ENCODE results near the gene COLQ.

DNA sequence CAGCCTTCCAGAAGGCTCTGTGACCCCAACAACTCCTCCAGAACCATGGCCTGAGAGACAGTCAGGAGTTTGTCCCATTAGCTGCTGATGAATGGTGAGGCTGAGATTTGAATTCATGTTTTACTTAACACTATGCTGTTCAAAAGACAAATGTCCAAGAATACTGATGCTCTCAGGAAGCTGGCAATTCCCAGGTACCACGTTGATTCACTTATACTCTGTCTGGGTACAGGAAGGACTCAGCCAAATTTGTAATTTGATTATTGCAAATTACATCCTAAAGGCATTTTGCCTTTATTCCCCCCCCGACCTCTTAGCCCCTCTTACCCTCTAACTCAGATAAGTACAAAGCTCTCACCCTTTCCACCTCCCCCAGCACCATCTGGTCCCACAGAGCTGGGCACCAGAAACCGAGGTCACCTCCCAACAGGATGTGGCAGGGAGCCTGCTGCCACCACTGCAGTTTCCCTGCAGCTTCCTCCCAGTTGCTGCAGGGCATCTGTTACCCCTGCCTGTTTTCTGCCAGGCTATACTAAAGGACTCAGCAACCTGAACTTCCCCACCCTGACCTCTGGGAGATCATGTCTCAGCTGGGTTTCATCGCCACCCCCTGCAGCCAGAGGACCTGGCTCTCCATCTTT is 60.5 kb downstream of the COLQ start:
- TF ChIP-seq, protein P1, sequence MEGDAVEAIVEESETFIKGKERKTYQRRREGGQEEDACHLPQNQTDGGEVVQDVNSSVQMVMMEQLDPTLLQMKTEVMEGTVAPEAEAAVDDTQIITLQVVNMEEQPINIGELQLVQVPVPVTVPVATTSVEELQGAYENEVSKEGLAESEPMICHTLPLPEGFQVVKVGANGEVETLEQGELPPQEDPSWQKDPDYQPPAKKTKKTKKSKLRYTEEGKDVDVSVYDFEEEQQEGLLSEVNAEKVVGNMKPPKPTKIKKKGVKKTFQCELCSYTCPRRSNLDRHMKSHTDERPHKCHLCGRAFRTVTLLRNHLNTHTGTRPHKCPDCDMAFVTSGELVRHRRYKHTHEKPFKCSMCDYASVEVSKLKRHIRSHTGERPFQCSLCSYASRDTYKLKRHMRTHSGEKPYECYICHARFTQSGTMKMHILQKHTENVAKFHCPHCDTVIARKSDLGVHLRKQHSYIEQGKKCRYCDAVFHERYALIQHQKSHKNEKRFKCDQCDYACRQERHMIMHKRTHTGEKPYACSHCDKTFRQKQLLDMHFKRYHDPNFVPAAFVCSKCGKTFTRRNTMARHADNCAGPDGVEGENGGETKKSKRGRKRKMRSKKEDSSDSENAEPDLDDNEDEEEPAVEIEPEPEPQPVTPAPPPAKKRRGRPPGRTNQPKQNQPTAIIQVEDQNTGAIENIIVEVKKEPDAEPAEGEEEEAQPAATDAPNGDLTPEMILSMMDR (IDR thresholded peaks at IDR 0.05): no peak
- no peak for TF ChIP-seq EZH2phosphoT487 (IDR thresholded peaks at IDR 0.05)

Data from neural progenitor cell (in vitro differentiated cells).